ENCODE data around the gene F10.

Gene F10

GRCh38 chr13:113176280-113176679 lies 53.7 kb downstream of the F10 start:
- no peak for DNase-seq

GRCh38 chr13:113176822-113177221 lies 54.2 kb downstream of the F10 start:
- no peak for DNase-seq

GRCh38 chr13:113178070-113178895 lies 55.7 kb downstream of the F10 start:
- DNase-seq: peak; percentile 93

- no peak for DNase-seq
Measured at GRCh38 chr13:113178896-113179167, 56.2 kb downstream of the F10 start.

- DNase-seq: peak; percentile 18
Measured at GRCh38 chr13:113179374-113180230, 57.0 kb downstream of the F10 start.

GRCh38 chr13:113182046-113182445 lies 59.4 kb downstream of the F10 start:
- DNase-seq: no peak

GRCh38 chr13:113183450-113184129 lies 61.0 kb downstream of the F10 start:
- DNase-seq: no peak

- no peak for DNase-seq
Measured at GRCh38 chr13:113184568-113185440, 62.2 kb downstream of the F10 start.

- DNase-seq: no peak
Measured at GRCh38 chr13:113186061-113186900, 63.7 kb downstream of the F10 start.

- peak; percentile 99 for DNase-seq
Measured at GRCh38 chr13:113187263-113187669, 64.7 kb downstream of the F10 start.

GRCh38 chr13:113187883-113188665 lies 65.5 kb downstream of the F10 start:
- DNase-seq: no peak

- DNase-seq: no peak
Measured at GRCh38 chr13:113190181-113190580, 67.6 kb downstream of the F10 start.

- DNase-seq: no peak
Measured at GRCh38 chr13:113192279-113192678, 69.7 kb downstream of the F10 start.

- peak; percentile 61 for DNase-seq
Measured at GRCh38 chr13:113192902-113193301, 70.3 kb downstream of the F10 start.

- no peak for DNase-seq
Measured at GRCh38 chr13:113195360-113195759, 72.8 kb downstream of the F10 start.

GRCh38 chr13:113196970-113197737 lies 74.6 kb downstream of the F10 start:
- no peak for DNase-seq
